Measurements from ENCODE around the gene EPC1.
A peak's percentile ranks its signal among the peaks of the same experiment; 100 is the strongest.
"Not testable (repeated sequence)": the region's sequence is repeated elsewhere in the genome, so short reads cannot be mapped to it uniquely, and the experiment has no call there.

The EPC1 gene

DNA sequence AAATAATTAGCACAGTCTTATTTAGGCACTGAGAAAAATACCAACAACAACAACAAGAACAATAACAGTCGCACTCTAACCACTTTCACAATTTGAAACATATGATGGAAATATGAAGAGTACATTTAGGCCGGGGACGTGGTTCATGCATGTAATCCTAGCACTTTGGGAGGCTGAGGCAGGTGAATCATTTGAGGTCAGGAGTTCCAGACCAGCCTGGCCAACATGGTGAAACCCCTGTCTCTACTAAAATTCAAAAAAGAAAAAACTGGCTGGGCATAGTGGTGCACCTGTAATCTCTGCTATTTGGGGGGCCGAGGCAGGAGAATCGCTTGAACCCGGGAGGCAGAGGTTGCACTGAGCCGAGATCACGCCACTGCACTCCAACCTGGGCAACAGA is 18.4 kb upstream of the EPC1 start:
- not testable (repeated sequence) for H3K27me3 Mint-ChIP-seq; H3K9me3 Mint-ChIP-seq; H3K27ac Mint-ChIP-seq (ENCODE audit: low read depth); DNase-seq (ENCODE audit: low spot score in 2 of 2); ATAC-seq (replicated peaks; ENCODE audit: extremely low read depth, poor library complexity, severe bottlenecking); H3K36me3 Mint-ChIP-seq (ENCODE audit: insufficient read depth)
- Mint-ChIP-seq H3K4me1 (peaks cover 50% of the 10 kb centered on the region), H3K4me3 (peak overlapping the region; percentile 6)

GRCh38 chr10:32362571-32362970 is 15.6 kb upstream of the EPC1 start:
- peaks cover 12% of the 10 kb centered on the region for H3K36me3 Mint-ChIP-seq (ENCODE audit: insufficient read depth)
- no peaks in the 10 kb centered on the region for H3K9me3 Mint-ChIP-seq
- H3K4me1 Mint-ChIP-seq = peaks cover 50% of the 10 kb centered on the region
- ATAC-seq (replicated peaks; ENCODE audit: extremely low read depth, poor library complexity, severe bottlenecking) (no peak), DNase-seq (ENCODE audit: low spot score in 2 of 2) (no peak)
- H3K27me3 Mint-ChIP-seq = no peaks in the 10 kb centered on the region
- H3K27ac Mint-ChIP-seq (ENCODE audit: low read depth) = peak overlapping the region; percentile 46
- H3K4me3 Mint-ChIP-seq = peak overlapping the region; percentile 25

- no peak overlapping the region for H3K4me3 Mint-ChIP-seq
- H3K9me3 Mint-ChIP-seq = no peaks in the 10 kb centered on the region
- H3K36me3 Mint-ChIP-seq (ENCODE audit: insufficient read depth) = peaks cover 14% of the 10 kb centered on the region
- H3K27ac Mint-ChIP-seq (ENCODE audit: low read depth) = peak overlapping the region; percentile 68
- DNase-seq (ENCODE audit: low spot score in 2 of 2) (no peak), ATAC-seq (replicated peaks; ENCODE audit: extremely low read depth, poor library complexity, severe bottlenecking) (no peak)
- no peaks in the 10 kb centered on the region for H3K27me3 Mint-ChIP-seq
- H3K4me1 Mint-ChIP-seq = peaks cover 65% of the 10 kb centered on the region
Measured at GRCh38 chr10:32360884-32361283, 13.9 kb upstream of the EPC1 start.

GRCh38 chr10:32360241-32360640 is 13.3 kb upstream of the EPC1 start:
- Mint-ChIP-seq H3K4me3 (no peak overlapping the region), H3K27me3 (no peaks in the 10 kb centered on the region), H3K4me1 (peaks cover 65% of the 10 kb centered on the region), H3K27ac (ENCODE audit: low read depth) (no peak overlapping the region), H3K36me3 (ENCODE audit: insufficient read depth) (peaks cover 13% of the 10 kb centered on the region), H3K9me3 (no peaks in the 10 kb centered on the region)
- ATAC-seq (replicated peaks; ENCODE audit: extremely low read depth, poor library complexity, severe bottlenecking) (no peak), DNase-seq (ENCODE audit: low spot score in 2 of 2) (no peak)

DNA sequence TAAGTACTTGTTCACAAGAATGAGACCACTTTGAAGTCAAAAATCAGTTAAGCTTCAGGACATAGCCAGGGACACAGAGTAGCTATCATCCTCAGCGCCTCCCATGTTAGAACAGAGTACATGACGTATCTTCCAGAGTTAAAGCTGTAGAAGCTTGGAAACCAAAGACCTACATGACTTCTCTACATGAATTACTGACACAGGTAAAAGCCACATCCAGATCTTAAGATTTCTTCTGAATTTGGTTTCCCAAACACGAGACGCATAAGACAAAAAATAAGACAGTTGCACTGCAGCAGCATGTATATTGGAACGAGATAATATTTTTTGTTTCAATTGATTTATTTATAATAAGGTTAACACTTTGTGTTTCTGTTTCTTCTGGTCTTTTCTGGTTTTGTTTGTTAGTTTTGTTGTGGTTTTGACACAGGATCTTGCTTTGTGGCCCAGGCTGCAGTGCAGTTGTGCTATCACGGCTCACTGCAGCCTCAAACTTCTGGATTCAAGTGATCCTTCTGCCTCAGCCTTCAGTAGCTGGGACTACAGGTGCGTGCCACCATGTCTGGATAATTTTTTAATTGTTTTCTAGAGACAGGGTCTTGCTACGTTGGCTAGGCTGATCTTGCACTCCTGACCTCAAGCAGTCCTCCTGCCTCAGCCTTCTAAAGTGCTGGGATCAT is 10.2 kb upstream of the EPC1 start:
- Mint-ChIP-seq H3K9me3 (no peaks in the 10 kb centered on the region), H3K36me3 (ENCODE audit: insufficient read depth) (peaks cover 8% of the 10 kb centered on the region), H3K27me3 (no peaks in the 10 kb centered on the region), H3K27ac (ENCODE audit: low read depth) (peak overlapping the region; percentile 71), H3K4me1 (peaks cover 60% of the 10 kb centered on the region), H3K4me3 (peak overlapping the region; percentile 63)
- peak; percentile 81 for ATAC-seq (replicated peaks; ENCODE audit: extremely low read depth, poor library complexity, severe bottlenecking)
- DNase-seq (ENCODE audit: low spot score in 2 of 2) = peak in 1 of 2 donors; percentile 30

DNA sequence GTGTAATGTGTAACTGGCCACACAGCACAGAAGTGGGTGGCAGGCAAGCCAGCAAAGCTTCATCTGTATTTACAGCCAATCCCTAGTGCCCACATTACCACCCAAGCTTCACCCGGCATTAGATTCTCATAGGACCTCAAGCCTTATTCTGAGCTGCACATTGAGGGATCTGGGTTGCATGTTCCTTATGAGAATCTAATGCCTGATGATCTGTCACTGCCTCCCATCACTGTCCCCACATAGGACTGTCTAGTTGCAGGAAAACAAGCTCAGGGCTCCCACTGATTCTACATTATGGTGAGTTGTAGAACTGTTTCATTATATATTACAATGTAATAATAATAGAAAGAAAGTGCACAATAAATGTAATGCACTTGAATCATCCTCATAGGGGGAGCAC is 7.7 kb upstream of the EPC1 start:
- H3K4me1 Mint-ChIP-seq = peaks cover 54% of the 10 kb centered on the region
- not testable (repeated sequence) for H3K27ac Mint-ChIP-seq (ENCODE audit: low read depth); DNase-seq (ENCODE audit: low spot score in 2 of 2); H3K36me3 Mint-ChIP-seq (ENCODE audit: insufficient read depth); ATAC-seq (replicated peaks; ENCODE audit: extremely low read depth, poor library complexity, severe bottlenecking); H3K27me3 Mint-ChIP-seq; H3K9me3 Mint-ChIP-seq; H3K4me3 Mint-ChIP-seq

GRCh38 chr10:32350811-32351350 is 3.9 kb upstream of the EPC1 start:
- no peak overlapping the region for H3K4me3 Mint-ChIP-seq

GRCh38 chr10:32349968-32350738 is 3.2 kb upstream of the EPC1 start:
- ATAC-seq (replicated peaks; ENCODE audit: extremely low read depth, poor library complexity, severe bottlenecking) = no peak
- Mint-ChIP-seq H3K4me1 (peaks cover 55% of the 10 kb centered on the region), H3K27ac (ENCODE audit: low read depth) (no peak overlapping the region), H3K36me3 (ENCODE audit: insufficient read depth) (peaks cover 24% of the 10 kb centered on the region), H3K27me3 (no peaks in the 10 kb centered on the region), H3K9me3 (no peaks in the 10 kb centered on the region), H3K4me3 (no peak overlapping the region)
- DNase-seq (ENCODE audit: low spot score in 2 of 2) = no peak

More at GRCh38 chr10:32350811-32351350, 3.9 kb upstream of the EPC1 start:
- Mint-ChIP-seq H3K9me3 (no peaks in the 10 kb centered on the region), H3K27ac (ENCODE audit: low read depth) (no peak overlapping the region), H3K27me3 (no peaks in the 10 kb centered on the region), H3K4me1 (peaks cover 51% of the 10 kb centered on the region), H3K36me3 (ENCODE audit: insufficient read depth) (peaks cover 19% of the 10 kb centered on the region)
- DNase-seq (ENCODE audit: low spot score in 2 of 2) = no peak
- ATAC-seq (replicated peaks; ENCODE audit: extremely low read depth, poor library complexity, severe bottlenecking) = no peak

DNA sequence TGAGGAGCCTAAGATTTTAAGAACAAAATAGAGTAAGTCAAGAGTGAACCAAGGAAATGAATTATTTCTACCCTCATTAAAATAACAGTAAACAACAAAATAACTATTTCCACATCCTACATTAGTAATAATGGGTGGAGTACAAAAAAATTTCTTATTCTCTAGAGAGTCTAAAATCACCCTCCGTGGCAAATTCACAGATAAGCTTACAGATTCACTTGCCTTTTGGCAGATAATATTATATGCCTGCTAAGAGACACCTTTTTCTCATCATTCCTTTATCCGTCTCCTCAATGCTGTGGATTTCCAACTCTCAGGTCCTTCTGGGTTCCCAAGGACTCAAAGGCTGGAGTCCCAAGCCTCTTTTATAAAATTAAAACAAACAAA is 2.2 kb upstream of the EPC1 start:
- Mint-ChIP-seq H3K27ac (ENCODE audit: low read depth) (no peak overlapping the region), H3K36me3 (ENCODE audit: insufficient read depth) (peaks cover 30% of the 10 kb centered on the region), H3K4me3 (no peak overlapping the region), H3K9me3 (no peaks in the 10 kb centered on the region), H3K27me3 (no peaks in the 10 kb centered on the region), H3K4me1 (peaks cover 60% of the 10 kb centered on the region)
- ATAC-seq (replicated peaks; ENCODE audit: extremely low read depth, poor library complexity, severe bottlenecking) (no peak), DNase-seq (ENCODE audit: low spot score in 2 of 2) (no peak)

DNA sequence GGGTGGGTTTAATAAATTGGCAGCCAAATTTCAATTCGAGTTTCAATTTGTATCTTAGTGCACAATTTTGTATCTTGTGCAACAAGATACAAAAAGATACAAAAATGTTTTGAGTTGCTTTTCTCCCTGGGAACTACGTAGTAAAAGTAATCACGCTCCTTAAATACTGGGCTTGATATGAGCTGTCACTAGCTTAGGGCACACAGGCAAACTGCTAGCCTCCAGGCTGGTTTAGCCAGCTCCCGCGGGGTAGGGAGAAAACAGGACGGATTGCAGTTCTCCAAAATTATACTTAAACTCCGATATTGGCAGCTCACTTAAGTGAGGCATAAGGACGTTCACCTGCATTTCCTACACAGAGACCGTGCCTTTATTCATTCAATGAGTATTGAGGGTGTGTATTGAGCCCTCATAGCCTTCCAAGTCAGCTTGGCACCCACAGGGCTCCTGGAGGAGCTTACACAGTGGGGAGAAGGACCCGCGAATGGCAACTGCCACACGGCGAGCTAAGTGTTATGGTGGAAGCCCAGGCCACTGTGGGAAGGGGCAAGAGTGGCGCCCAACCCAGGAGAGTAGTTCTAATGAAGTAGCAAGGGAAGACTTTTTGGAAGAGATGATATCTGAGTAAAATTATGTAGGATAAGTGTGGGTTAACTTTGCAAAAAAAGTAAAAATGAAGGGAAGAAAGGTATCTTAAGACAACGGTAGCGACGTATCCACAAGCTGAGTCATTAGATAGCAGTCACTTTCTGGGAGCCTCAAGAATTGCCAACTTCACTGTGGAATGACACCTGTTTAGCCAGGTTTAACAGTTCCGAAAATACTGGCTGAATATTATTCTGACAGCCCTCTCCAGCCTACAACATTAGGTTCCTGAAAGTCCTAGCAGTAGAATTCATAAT is 1.6 kb upstream of the EPC1 start:
- no peak for DNase-seq (ENCODE audit: low spot score in 2 of 2)
- H3K27me3 Mint-ChIP-seq = no peaks in the 10 kb centered on the region
- H3K27ac Mint-ChIP-seq (ENCODE audit: low read depth) = peak overlapping the region; percentile 95
- H3K4me1 Mint-ChIP-seq = peaks cover 60% of the 10 kb centered on the region
- H3K9me3 Mint-ChIP-seq = no peaks in the 10 kb centered on the region
- peak overlapping the region; percentile 92 for H3K4me3 Mint-ChIP-seq
- ATAC-seq (replicated peaks; ENCODE audit: extremely low read depth, poor library complexity, severe bottlenecking) = no peak
- H3K36me3 Mint-ChIP-seq (ENCODE audit: insufficient read depth) = peaks cover 37% of the 10 kb centered on the region

GRCh38 chr10:32347363-32348022 is 535 bp upstream of the EPC1 start:
- no peaks in the 10 kb centered on the region for H3K27me3 Mint-ChIP-seq
- ATAC-seq (replicated peaks; ENCODE audit: extremely low read depth, poor library complexity, severe bottlenecking) (no peak), DNase-seq (ENCODE audit: low spot score in 2 of 2) (no peak)
- peak overlapping the region; percentile 95 for H3K27ac Mint-ChIP-seq (ENCODE audit: low read depth)
- peaks cover 40% of the 10 kb centered on the region for H3K36me3 Mint-ChIP-seq (ENCODE audit: insufficient read depth)
- H3K4me1 Mint-ChIP-seq = peaks cover 52% of the 10 kb centered on the region
- peak overlapping the region; percentile 92 for H3K4me3 Mint-ChIP-seq
- no peaks in the 10 kb centered on the region for H3K9me3 Mint-ChIP-seq

- peak; percentile 86 to 94 for DNase-seq (ENCODE audit: low spot score in 2 of 2)
- Mint-ChIP-seq H3K27ac (ENCODE audit: low read depth) (peak overlapping the region; percentile 95), H3K36me3 (ENCODE audit: insufficient read depth) (peaks cover 43% of the 10 kb centered on the region), H3K4me1 (peaks cover 58% of the 10 kb centered on the region), H3K9me3 (no peaks in the 10 kb centered on the region), H3K4me3 (peak overlapping the region; percentile 92), H3K27me3 (no peaks in the 10 kb centered on the region)
- ATAC-seq (replicated peaks; ENCODE audit: extremely low read depth, poor library complexity, severe bottlenecking) = peak; percentile 91
Measured at GRCh38 chr10:32346134-32346550, 816 bp downstream of the EPC1 start.
